Mesodermal cell (in vitro differentiated cells): ENCODE results near the gene CDKL4.
"Not testable (repeated sequence)": the region's sequence is repeated elsewhere in the genome, so short reads cannot be mapped to it uniquely, and the experiment has no call there.

Source experiments
- H3K27ac ChIP-seq: 2 replicates; pipeline ENCODE4 v1.7.0; 2013; ENCODE audit warnings: mild to moderate bottlenecking, low read depth, low read length, moderate library complexity; ENCODE audit not compliant: severe bottlenecking
- H3K36me3 ChIP-seq: 2 replicates; pipeline ENCODE4 v1.7.1; 2013; ENCODE audit warnings: mild to moderate bottlenecking, low read length, moderate library complexity; ENCODE audit not compliant: control insufficient read depth, insufficient read depth
- H3K4me1 ChIP-seq: one replicate; pipeline ENCODE4 v1.7.1; 2013; ENCODE audit warnings: mild to moderate bottlenecking, low read length; ENCODE audit not compliant: insufficient read depth, control insufficient read depth, poor library complexity, severe bottlenecking
- H3K4me3 ChIP-seq: 2 replicates; pipeline ENCODE4 v1.7.0; 2013; ENCODE audit warnings: low read length, control low read depth, mild to moderate bottlenecking; ENCODE audit not compliant: insufficient read depth, poor library complexity, severe bottlenecking; ENCODE audit errors: extremely low read depth
- H3K9me3 ChIP-seq: 2 replicates; pipeline ENCODE4 v1.7.1; 2013; ENCODE audit warnings: mild to moderate bottlenecking, low read length, moderate library complexity; ENCODE audit not compliant: control insufficient read depth
- WGBS, 2 experiments: methylation state at CpG; one replicate each; pipeline ENCODE4 v1.1.5; 2013; ENCODE audit warnings: missing lambda C conversion rate in 2 of 2; ENCODE audit not compliant: insufficient coverage in 2 of 2; 5-methylcytosine and 5-hydroxymethylcytosine counted together

Gene CDKL4

GRCh38 chr2:39141334-39142271 is 102.2 kb downstream of the CDKL4 start:
- H3K4me1 ChIP-seq: peaks cover 6% of the 10 kb centered on the region
- 50 to 71% methylated on average over 1 of the region's 8 CpGs for WGBS, 2 experiments
- H3K4me3 ChIP-seq: no peak overlapping the region
- H3K9me3 ChIP-seq: no peaks in the 10 kb centered on the region
- no peaks in the 10 kb centered on the region for H3K36me3 ChIP-seq
- no peak overlapping the region for H3K27ac ChIP-seq

GRCh38 chr2:39140948-39141333 is 102.8 kb downstream of the CDKL4 start:
- not testable (repeated sequence) for H3K36me3 ChIP-seq, H3K9me3 ChIP-seq, H3K4me3 ChIP-seq, H3K27ac ChIP-seq, H3K4me1 ChIP-seq
- 100% methylated on average over 2 of the region's 7 CpGs; no CpG with 5 or more reads in 1 of the 2 experiments for WGBS, 2 experiments

GRCh38 chr2:39140322-39140847 is 103.4 kb downstream of the CDKL4 start:
- Histone ChIP-seq H3K4me1 (peaks cover 6% of the 10 kb centered on the region), H3K36me3 (no peaks in the 10 kb centered on the region), H3K9me3 (no peaks in the 10 kb centered on the region), H3K4me3 (no peak overlapping the region), H3K27ac (no peak overlapping the region)
- WGBS, 2 experiments: 80 to 83% methylated on average over 2 of the region's 3 CpGs

GRCh38 chr2:39139511-39140237 is 104.1 kb downstream of the CDKL4 start:
- Histone ChIP-seq H3K4me1 (peaks cover 6% of the 10 kb centered on the region), H3K36me3 (no peaks in the 10 kb centered on the region), H3K4me3 (no peak overlapping the region), H3K9me3 (no peaks in the 10 kb centered on the region), H3K27ac (no peak overlapping the region)
- no CpG with 5 or more reads among the region's 2 CpGs for WGBS, 2 experiments

DNA sequence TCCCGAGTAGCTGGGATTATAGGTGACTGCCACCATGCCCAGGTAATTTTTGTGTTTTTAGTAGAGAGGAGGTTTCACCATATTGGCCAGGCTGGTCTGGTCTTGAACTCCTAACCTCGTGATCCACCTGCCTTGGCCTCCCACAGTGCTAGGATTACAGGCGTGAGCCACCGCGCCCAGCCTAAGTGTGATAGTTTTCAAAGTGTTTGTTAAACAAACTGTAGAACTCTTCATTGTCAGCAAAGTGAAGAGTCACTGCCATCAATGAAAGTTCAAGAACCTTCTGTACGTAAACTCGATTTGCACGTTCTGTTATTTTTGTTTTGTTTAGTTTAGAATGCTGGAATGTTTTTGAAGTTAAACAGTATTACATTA is 104.9 kb downstream of the CDKL4 start:
- no peaks in the 10 kb centered on the region for H3K36me3 ChIP-seq
- H3K27ac ChIP-seq: no peak overlapping the region
- 92 to 96% methylated on average over 6 to 7 of the region's 8 CpGs for WGBS, 2 experiments
- H3K9me3 ChIP-seq: no peaks in the 10 kb centered on the region
- H3K4me1 ChIP-seq: peaks cover 6% of the 10 kb centered on the region
- H3K4me3 ChIP-seq: no peak overlapping the region

GRCh38 chr2:39138187-39138836 is 105.5 kb downstream of the CDKL4 start:
- not testable (repeated sequence) for H3K4me3 ChIP-seq, H3K27ac ChIP-seq, H3K4me1 ChIP-seq, H3K9me3 ChIP-seq, H3K36me3 ChIP-seq
- WGBS, 2 experiments: 92 to 99% methylated on average over 10 to 12 of the region's 18 CpGs

GRCh38 chr2:39136799-39137198 is 107.0 kb downstream of the CDKL4 start:
- Histone ChIP-seq H3K4me3 (no peak overlapping the region), H3K9me3 (no peaks in the 10 kb centered on the region), H3K4me1 (peaks cover 3% of the 10 kb centered on the region), H3K36me3 (no peaks in the 10 kb centered on the region), H3K27ac (no peak overlapping the region)
- 100% methylated on average over 2 of the region's 5 CpGs; no CpG with 5 or more reads in 1 of the 2 experiments for WGBS, 2 experiments

DNA sequence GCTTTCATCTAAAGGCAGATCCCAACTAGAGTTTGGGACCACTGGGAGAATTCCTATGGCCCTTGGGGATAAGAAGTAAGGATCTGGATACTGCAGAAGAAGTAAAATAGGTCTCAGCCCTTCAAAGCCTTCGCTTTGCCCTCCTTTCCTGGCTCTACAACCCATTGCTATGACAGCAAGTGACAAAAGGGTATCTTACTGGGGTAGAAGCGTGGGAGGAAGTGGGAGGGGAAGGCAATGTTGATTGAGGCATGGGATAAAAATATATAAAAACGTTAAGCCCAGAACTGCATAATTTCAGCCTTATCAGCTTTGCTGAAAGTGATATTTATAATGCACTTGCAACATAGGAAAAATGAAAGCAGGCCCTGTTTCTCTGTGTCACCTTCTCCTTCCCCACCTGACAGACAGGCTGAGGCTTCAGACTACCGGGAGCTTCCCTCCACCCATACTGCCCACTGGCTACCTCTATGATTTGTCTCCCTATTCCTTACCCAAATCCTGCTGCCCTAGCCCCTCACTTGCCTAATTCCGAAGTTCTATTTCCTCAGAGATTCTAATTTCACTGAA is 108.0 kb downstream of the CDKL4 start:
- 78 to 93% methylated on average over 2 to 3 of the region's 5 CpGs for WGBS, 2 experiments
- Histone ChIP-seq H3K36me3 (no peaks in the 10 kb centered on the region), H3K4me3 (no peak overlapping the region), H3K27ac (no peak overlapping the region), H3K9me3 (no peaks in the 10 kb centered on the region), H3K4me1 (no peaks in the 10 kb centered on the region)

GRCh38 chr2:39133215-39133851 is 110.4 kb downstream of the CDKL4 start:
- Histone ChIP-seq H3K36me3 (no peaks in the 10 kb centered on the region), H3K4me3 (no peak overlapping the region), H3K4me1 (no peaks in the 10 kb centered on the region), H3K27ac (no peak overlapping the region), H3K9me3 (no peaks in the 10 kb centered on the region)
- WGBS, 2 experiments: 80 to 81% methylated on average over 1 to 2 of the region's 3 CpGs

GRCh38 chr2:39128919-39129391 is 114.8 kb downstream of the CDKL4 start:
- no peak overlapping the region for H3K27ac ChIP-seq
- peaks cover 3% of the 10 kb centered on the region for H3K4me1 ChIP-seq
- H3K9me3 ChIP-seq: no peaks in the 10 kb centered on the region
- WGBS, 2 experiments: no CpG with 5 or more reads among the region's 1 CpG
- H3K36me3 ChIP-seq: no peaks in the 10 kb centered on the region
- no peak overlapping the region for H3K4me3 ChIP-seq
